ENCODE results near the gene PIPOX. TPM values are rescaled to one million over a fixed set of nuclear protein-coding genes. Genes with fewer than 3 reads are reported as not detected.

The PIPOX gene
- total and polyA plus RNA-seq, 2 of the 13 experiments (the other 11 are each of a cell fraction or from before 2014, with no cell fraction given): 87.3 to 154 TPM

- no peak for TF ChIP-seq ZNF142 (CRISPR knock-in tag; IDR thresholded peaks at IDR 0.05)
- TF ChIP-seq CREB1 (IDR thresholded peaks at IDR 0.05): no peak
- TF ChIP-seq CREB1 (CRISPR knock-in tag; IDR thresholded peaks at IDR 0.05): peak; percentile 55
- TF ChIP-seq EHMT2 (IDR thresholded peaks at IDR 0.05; ENCODE audit: borderline replicate concordance, low read depth, low read length): no peak
- 0 out of 2 replicates have a peak, but pooled peaks have one; percentile 11 for TF ChIP-seq SRY (CRISPR knock-in tag; IDR thresholded peaks at IDR 0.05)
- no peak for TF ChIP-seq ZNF577 (CRISPR knock-in tag; IDR thresholded peaks at IDR 0.05; ENCODE audit: borderline replicate concordance, low read depth)
- TF ChIP-seq ZNF780A (CRISPR knock-in tag; IDR thresholded peaks at IDR 0.05): no peak
- TF ChIP-seq CSRNP1 (CRISPR knock-in tag; IDR thresholded peaks at IDR 0.05): 0 out of 2 replicates have a peak, but pooled peaks have one; percentile 31
- TF ChIP-seq ZNF687 (CRISPR knock-in tag; IDR thresholded peaks at IDR 0.05): peak; percentile 99
- no peak for TF ChIP-seq PRPF4 (IDR thresholded peaks at IDR 0.05; ENCODE audit: low read depth, low read length, poor library complexity, severe bottlenecking)
- peak; percentile 62; the same call in 1 of the 2 replicates for TF ChIP-seq KAT7 (CRISPR knock-in tag; IDR thresholded peaks at IDR 0.05; ENCODE audit: borderline replicate concordance)
- TF ChIP-seq HNRNPK (IDR thresholded peaks at IDR 0.05; ENCODE audit: low read depth, low read length, poor library complexity, severe bottlenecking): no peak
- no peak; the same call in none of the 2 replicates for TF ChIP-seq TFE3 (CRISPR knock-in tag; IDR thresholded peaks at IDR 0.05)
- no peak for TF ChIP-seq KDM1A (CRISPR knock-in tag; IDR thresholded peaks at IDR 0.05)
- peak; percentile 82; the same call in 1 of the 2 replicates for TF ChIP-seq TGIF2 (CRISPR knock-in tag; IDR thresholded peaks at IDR 0.05)
Measured at GRCh38 chr17:29042679-29043538, at the start of gene PIPOX (continued).
